Smooth muscle cell of bladder (primary cell): ENCODE measurements around the gene CCNYL1. TPM values are rescaled to one million over a fixed set of nuclear protein-coding genes. Genes with fewer than 3 reads are reported as not detected.

Source experiments
- total RNA-seq: library from RNA; depleted of rRNA; stranded (reverse); fragments of >200 nt; gene quantifications from 2 replicates; pipeline ENCODE4 v1.2.3, GENCODE V29; 2014

Gene CCNYL1
- 6.4 and 6.7 TPM in 2 replicates for total RNA-seq

DNA sequence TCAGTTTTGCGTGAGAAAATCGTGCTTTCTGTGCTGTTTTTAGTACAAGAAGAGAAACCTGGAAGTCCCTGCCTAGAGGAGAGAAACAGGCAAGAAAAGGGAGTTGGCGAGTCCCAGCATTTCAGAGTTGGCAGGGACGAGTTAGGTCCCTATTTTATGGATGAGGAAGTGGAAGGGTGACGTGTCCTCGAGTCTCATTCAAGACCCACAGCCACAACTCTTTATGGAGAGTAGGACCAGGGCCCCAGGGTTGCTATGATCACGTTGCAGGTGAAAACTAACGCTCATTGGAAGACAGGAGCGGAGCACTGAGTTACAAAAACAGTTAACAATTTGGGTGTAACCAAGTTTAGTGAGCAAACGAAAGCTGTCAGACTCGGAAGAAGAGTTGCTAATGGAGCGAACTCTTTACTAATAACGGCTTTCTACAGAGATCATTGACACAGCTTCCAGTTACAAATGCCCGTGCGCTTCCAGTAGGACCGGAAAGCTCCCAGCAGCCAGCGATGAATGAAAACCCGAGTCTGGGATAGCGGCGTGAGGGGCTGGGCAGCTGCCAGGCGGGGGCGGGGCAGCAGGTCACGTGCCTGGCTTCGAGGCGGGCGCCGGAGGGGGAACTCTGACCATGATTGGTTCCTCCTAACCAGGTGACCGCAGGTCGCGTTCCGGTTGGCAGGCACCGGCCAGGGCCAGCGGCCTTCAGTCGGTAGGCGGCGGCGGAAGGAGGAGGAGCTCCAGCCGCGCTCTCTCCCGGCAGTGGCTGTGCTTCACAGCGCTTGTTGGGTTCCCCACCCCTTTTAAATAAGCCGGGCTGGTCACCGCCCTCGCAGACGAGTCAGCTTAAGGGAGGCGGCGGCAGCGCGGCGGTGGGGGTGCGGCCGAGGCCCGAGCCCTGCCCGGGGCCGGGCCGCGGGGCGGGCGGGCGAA lies at the start of gene CCNYL1:
Gene CCNYL1, plus strand, starts transcription at position 827 of the 927 bp plus-strand sequence. CDS start 257 bp downstream, outside the sequence.

Other genes with a start within 250 kb of the CCNYL1 start
- 31.7 and 36.3 TPM in 2 replicates for gene CREB1, start 181.7 kb upstream of the CCNYL1 start, total RNA-seq
- gene METTL21A, start 86.2 kb upstream of the CCNYL1 start, total RNA-seq = 7.9 and 8.1 TPM in 2 replicates
- gene FZD5, start 58.3 kb downstream of the CCNYL1 start, total RNA-seq = 0.43 and 0.74 TPM in 2 replicates